Suprapubic skin (tissue), 4 donors: ENCODE results near the gene RNF166.

ENCODE experiments used
- CTCF ChIP-seq, 2 donors: fragments of 200-600 bp in 1 of 2; fragments of 450-650 bp in 1 of 2; sonication (generic) in 1 of 2; IDR thresholded peaks; one replicate each; pipeline ENCODE4 v1.5.1; 2016 to 2019; ENCODE audit warnings: antibody characterized with exemption in 2 of 2, mild to moderate bottlenecking in 1 of 2, moderate library complexity in 1 of 2
- EP300 ChIP-seq: sonication (generic); formaldehyde crosslinking; IDR thresholded peaks from one replicate; pipeline ENCODE4 v1.6.1; 2017; ENCODE audit warnings: antibody characterized with exemption
- POLR2A ChIP-seq, 2 donors: fragments of 450-650 bp; IDR thresholded peaks; one replicate each; pipeline ENCODE4 v1.6.1; 2017; ENCODE audit warnings: antibody characterized with exemption in 2 of 2, mild to moderate bottlenecking in 2 of 2, moderate library complexity in 2 of 2
- POLR2AphosphoS5 ChIP-seq, 3 donors: sonication (generic); formaldehyde crosslinking; IDR thresholded peaks; one replicate each; pipeline ENCODE4 v1.6.1; 2017; ENCODE audit warnings: antibody characterized with exemption in 3 of 3

- TF ChIP-seq POLR2A (IDR thresholded peaks at IDR 0.05) (no peak), CTCF (IDR thresholded peaks at IDR 0.05) (no peak), EP300 (no peak), POLR2AphosphoS5 (IDR thresholded peaks at IDR 0.05) (no peak)
Observed at GRCh38 chr16:88706965-88707826, 988 bp upstream of the RNF166 start.
